Activated naive CD4-positive, alpha-beta T cell treated with anti-CD3 and anti-CD28 coated beads for 36 hours (primary cell): ENCODE measurements around the gene C20orf204. TPM values are rescaled to one million over a fixed set of nuclear protein-coding genes. Genes with fewer than 3 reads are reported as not detected.

Experiments
- CTCF ChIA-PET: fragments of 350-600 bp; sonication (Branson Sonifier 250); formaldehyde crosslinking; loops from one replicate; lab custom pipeline; 2021; ENCODE audit warnings: antibody characterized with exemption; lab: Charles Lee
- DNase-seq: peaks from one replicate; pipeline ENCODE4 v3.0.0-alpha.2; 2020
- H3K27ac Mint-ChIP-seq: one replicate; pipeline ENCODE4 v1.8.0; 2021; ENCODE audit warnings: mild to moderate bottlenecking, mixed read lengths
- H3K27me3 Mint-ChIP-seq: one replicate; pipeline ENCODE4 v1.8.0; 2021; ENCODE audit warnings: low read depth, mixed read lengths
- H3K36me3 Mint-ChIP-seq: one replicate; pipeline ENCODE4 v1.8.0; 2021; ENCODE audit warnings: low read depth, mixed read lengths
- H3K4me1 Mint-ChIP-seq: one replicate; pipeline ENCODE4 v1.8.0; 2021; ENCODE audit warnings: low read depth, mixed read lengths
- H3K4me3 Mint-ChIP-seq: one replicate; pipeline ENCODE4 v1.8.0; 2021; ENCODE audit warnings: mild to moderate bottlenecking, moderate library complexity, mixed read lengths
- H3K9me3 Mint-ChIP-seq: one replicate; pipeline ENCODE4 v1.8.0; 2021; ENCODE audit warnings: mixed read lengths
- intact Hi-C: fragments of 100-400 bp; cut with micrococcal nuclease; formaldehyde crosslinking; loops from one replicate; pipeline ENCODE4 v1.15.1; 2023
- total RNA-seq, 2 experiments: library from RNA; stranded (reverse); gene quantifications; one replicate each; pipeline ENCODE4 v1.2.3, GENCODE V29; 2021

C20orf204 gene
- total RNA-seq, 2 experiments from 2014 or later = 1.1 to 1.7 TPM

- peak; percentile 49 for DNase-seq
- no peaks in the 10 kb centered on the region for H3K9me3 Mint-ChIP-seq
- peak overlapping the region; percentile 54 for H3K27ac Mint-ChIP-seq
- H3K36me3 Mint-ChIP-seq = no peaks in the 10 kb centered on the region
- intact Hi-C loops = loop anchor here (1.0 to 10.0 kb wide), 5 partner anchors 14 to 409 kb away; partner anchors contain the start of genes PRPF6, RTEL1, STMN3 and UCKL1
- H3K4me3 Mint-ChIP-seq = peak overlapping the region; percentile 89
- CTCF ChIA-PET = interaction anchor here (0.9 to 1.4 kb wide), 3 partner anchors 24 to 83 kb away, joined by 3 to 5 read pairs (median 3); partner anchors contain the start of gene PRPF6
- H3K27me3 Mint-ChIP-seq = no peaks in the 10 kb centered on the region
- H3K4me1 Mint-ChIP-seq = peaks cover 42% of the 10 kb centered on the region
These were observed 27.6 kb downstream of the C20orf204 start for GRCh38 chr20:64063389-64064144.

- CTCF ChIA-PET = interaction anchor here (1.2 kb wide), 1 partner anchor 84 kb away, joined by 3 read pairs; the partner anchor contains the start of gene PRPF6
- Mint-ChIP-seq H3K36me3 (no peaks in the 10 kb centered on the region), H3K27ac (no peak overlapping the region), H3K27me3 (no peaks in the 10 kb centered on the region), H3K4me1 (peaks cover 42% of the 10 kb centered on the region), H3K9me3 (no peaks in the 10 kb centered on the region), H3K4me3 (peak overlapping the region; percentile 89)
- DNase-seq = no peak
- intact Hi-C loops = loop anchor here (10.0 kb wide), 1 partner anchor 409 kb away; the partner anchor contains the start of genes RTEL1 and STMN3
These were observed 28.2 kb downstream of the C20orf204 start for GRCh38 chr20:64064145-64064698.

- no peaks in the 10 kb centered on the region for H3K9me3 Mint-ChIP-seq
- intact Hi-C loops = loop anchor here (10.0 kb wide), 1 partner anchor 411 kb away; the partner anchor contains the start of genes RTEL1 and STMN3
- no peaks in the 10 kb centered on the region for H3K36me3 Mint-ChIP-seq
- peaks cover 42% of the 10 kb centered on the region for H3K4me1 Mint-ChIP-seq
- DNase-seq = no peak
- H3K4me3 Mint-ChIP-seq = no peak overlapping the region
- H3K27me3 Mint-ChIP-seq = no peaks in the 10 kb centered on the region
- CTCF ChIA-PET = interaction anchor here (1.0 to 2.1 kb wide), 2 partner anchors 26 to 85 kb away, joined by 3 to 8 read pairs; partner anchors contain the start of gene PRPF6
- H3K27ac Mint-ChIP-seq = no peak overlapping the region
These were observed 29.3 kb downstream of the C20orf204 start for GRCh38 chr20:64065062-64065973.

GRCh38 chr20:64065974-64066343 lies 30.0 kb downstream of the C20orf204 start:
- no peaks in the 10 kb centered on the region for H3K9me3 Mint-ChIP-seq
- peaks cover 42% of the 10 kb centered on the region for H3K4me1 Mint-ChIP-seq
- no peak overlapping the region for H3K27ac Mint-ChIP-seq

GRCh38 chr20:64067005-64067632 lies 31.1 kb downstream of the C20orf204 start:
- intact Hi-C loops = loop anchor here (10.0 kb wide), 1 partner anchor 412 kb away; the partner anchor contains the start of genes RTEL1 and STMN3
- no peak overlapping the region for H3K27ac Mint-ChIP-seq
- CTCF ChIA-PET = interaction anchor here (2.1 kb wide), 1 partner anchor 28 kb away, joined by 8 read pairs; no protein-coding TSS in a partner anchor
- no peak for DNase-seq
- no peaks in the 10 kb centered on the region for H3K9me3 Mint-ChIP-seq
- H3K36me3 Mint-ChIP-seq = no peaks in the 10 kb centered on the region
- no peaks in the 10 kb centered on the region for H3K27me3 Mint-ChIP-seq
- no peak overlapping the region for H3K4me3 Mint-ChIP-seq
- H3K4me1 Mint-ChIP-seq = peaks cover 40% of the 10 kb centered on the region

More at GRCh38 chr20:64065974-64066343, 30.0 kb downstream of the C20orf204 start:
- DNase-seq = peak; percentile 80
- Mint-ChIP-seq H3K4me3 (no peak overlapping the region), H3K36me3 (no peaks in the 10 kb centered on the region), H3K27me3 (no peaks in the 10 kb centered on the region)
- intact Hi-C loops = loop anchor here (10.0 kb wide), 1 partner anchor 411 kb away; the partner anchor contains the start of genes RTEL1 and STMN3
- CTCF ChIA-PET = interaction anchor here (1.0 to 2.1 kb wide), 2 partner anchors 27 to 85 kb away, joined by 3 to 8 read pairs; partner anchors contain the start of gene PRPF6

- Mint-ChIP-seq H3K27me3 (no peaks in the 10 kb centered on the region), H3K36me3 (no peaks in the 10 kb centered on the region), H3K4me1 (peaks cover 40% of the 10 kb centered on the region), H3K4me3 (no peak overlapping the region), H3K27ac (no peak overlapping the region), H3K9me3 (no peaks in the 10 kb centered on the region)
- no peak for DNase-seq
- intact Hi-C loops = loop anchor here (10.0 kb wide), 1 partner anchor 413 kb away; the partner anchor contains the start of genes RTEL1 and STMN3
- CTCF ChIA-PET = interaction anchor here (2.1 kb wide), 1 partner anchor 29 kb away, joined by 8 read pairs; no protein-coding TSS in a partner anchor
These were observed 31.8 kb downstream of the C20orf204 start for GRCh38 chr20:64067733-64068307.

- Mint-ChIP-seq H3K27ac (no peak overlapping the region), H3K36me3 (no peaks in the 10 kb centered on the region), H3K9me3 (no peaks in the 10 kb centered on the region), H3K4me1 (peaks cover 39% of the 10 kb centered on the region), H3K27me3 (no peaks in the 10 kb centered on the region), H3K4me3 (no peak overlapping the region)
- CTCF ChIA-PET = no interaction called here
- no peak for DNase-seq
- intact Hi-C loops = loop anchor here (10.0 kb wide), 1 partner anchor 414 kb away; the partner anchor contains the start of genes RTEL1 and STMN3
These were observed 32.6 kb downstream of the C20orf204 start for GRCh38 chr20:64068386-64069208.

- Mint-ChIP-seq H3K4me1 (peaks cover 33% of the 10 kb centered on the region), H3K9me3 (no peaks in the 10 kb centered on the region), H3K27me3 (no peaks in the 10 kb centered on the region), H3K4me3 (no peak overlapping the region), H3K36me3 (no peaks in the 10 kb centered on the region), H3K27ac (no peak overlapping the region)
- intact Hi-C loops = loop anchor here (10.0 kb wide), 1 partner anchor 414 kb away; the partner anchor contains the start of genes RTEL1 and STMN3
- DNase-seq = no peak
- CTCF ChIA-PET = interaction anchor here (0.8 to 1.3 kb wide), 2 partner anchors 12 to 30 kb away, joined by 3 to 7 read pairs; no protein-coding TSS in a partner anchor
These were observed 33.2 kb downstream of the C20orf204 start for GRCh38 chr20:64069209-64069613.

GRCh38 chr20:64069614-64070243 lies 33.7 kb downstream of the C20orf204 start:
- Mint-ChIP-seq H3K4me1 (peaks cover 28% of the 10 kb centered on the region), H3K27ac (no peak overlapping the region), H3K27me3 (no peaks in the 10 kb centered on the region), H3K4me3 (no peak overlapping the region), H3K36me3 (no peaks in the 10 kb centered on the region), H3K9me3 (no peaks in the 10 kb centered on the region)
- no peak for DNase-seq
- intact Hi-C loops = loop anchor here (10.0 kb wide), 1 partner anchor 415 kb away; the partner anchor contains the start of genes RTEL1 and STMN3
- CTCF ChIA-PET = interaction anchor here (0.8 to 1.3 kb wide), 2 partner anchors 12 to 31 kb away, joined by 3 to 7 read pairs; no protein-coding TSS in a partner anchor
